GM04503 (cell line): ENCODE measurements around the gene PLEKHB2.
"Not testable (repeated sequence)": the region's sequence is repeated elsewhere in the genome, so short reads cannot be mapped to it uniquely, and the experiment has no call there.

Experiments
- DNase-seq: peaks from one replicate; pipeline ENCODE4 v3.0.0-alpha.2; 2012; ENCODE audit warnings: low read depth

Gene PLEKHB2

GRCh38 chr2:131093696-131094462 is 11.3 kb upstream of the PLEKHB2 start:
- DNase-seq, result no peak

GRCh38 chr2:131094463-131095281 is 10.5 kb upstream of the PLEKHB2 start:
- DNase-seq, result no peak

- DNase-seq, result no peak
These were observed 2.0 kb upstream of the PLEKHB2 start for GRCh38 chr2:131103165-131103564.

GRCh38 chr2:131104487-131105155 is 515 bp upstream of the PLEKHB2 start:
- DNase-seq, result peak; percentile 45

- DNase-seq, result peak; percentile 39
These were observed 1.0 kb downstream of the PLEKHB2 start for GRCh38 chr2:131105950-131106801.

GRCh38 chr2:131112529-131112928 is 7.4 kb downstream of the PLEKHB2 start:
- no peak for DNase-seq

GRCh38 chr2:131113566-131114227 is 8.6 kb downstream of the PLEKHB2 start:
- DNase-seq, result no peak

GRCh38 chr2:131114950-131115349 is 9.8 kb downstream of the PLEKHB2 start:
- DNase-seq, result not testable (repeated sequence)

- DNase-seq, result no peak
These were observed 10.6 kb downstream of the PLEKHB2 start for GRCh38 chr2:131115752-131116151.

GRCh38 chr2:131120815-131121317 is 15.7 kb downstream of the PLEKHB2 start:
- no peak for DNase-seq

- DNase-seq, result no peak
These were observed 16.3 kb downstream of the PLEKHB2 start for GRCh38 chr2:131121464-131121863.

GRCh38 chr2:131122496-131122895 is 17.4 kb downstream of the PLEKHB2 start:
- DNase-seq, result no peak

GRCh38 chr2:131123192-131123591 is 18.1 kb downstream of the PLEKHB2 start:
- DNase-seq, result no peak

GRCh38 chr2:131125195-131125757 is 20.1 kb downstream of the PLEKHB2 start:
- no peak for DNase-seq

GRCh38 chr2:131126436-131126835 is 21.3 kb downstream of the PLEKHB2 start:
- DNase-seq, result no peak

- DNase-seq, result no peak
These were observed 21.9 kb downstream of the PLEKHB2 start for GRCh38 chr2:131127076-131127475.

- DNase-seq, result no peak
These were observed 22.8 kb downstream of the PLEKHB2 start for GRCh38 chr2:131127981-131128380.

- no peak for DNase-seq
These were observed 25.1 kb downstream of the PLEKHB2 start for GRCh38 chr2:131130298-131130596.

- DNase-seq, result no peak
These were observed 27.6 kb downstream of the PLEKHB2 start for GRCh38 chr2:131132729-131133128.

- no peak for DNase-seq
These were observed 35.4 kb downstream of the PLEKHB2 start for GRCh38 chr2:131140581-131140980.

- DNase-seq, result no peak
These were observed 37.7 kb downstream of the PLEKHB2 start for GRCh38 chr2:131142849-131143248.
